Left forelimb (tissue), 1 donor: ENCODE results near the gene SIVA1.

Experiments used
- DNase-seq: peaks from one replicate; pipeline ENCODE4 v3.0.0-alpha.2; 2018; ENCODE audit warnings: low spot score

SIVA1 gene, protein sequence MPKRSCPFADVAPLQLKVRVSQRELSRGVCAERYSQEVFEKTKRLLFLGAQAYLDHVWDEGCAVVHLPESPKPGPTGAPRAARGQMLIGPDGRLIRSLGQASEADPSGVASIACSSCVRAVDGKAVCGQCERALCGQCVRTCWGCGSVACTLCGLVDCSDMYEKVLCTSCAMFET

DNA sequence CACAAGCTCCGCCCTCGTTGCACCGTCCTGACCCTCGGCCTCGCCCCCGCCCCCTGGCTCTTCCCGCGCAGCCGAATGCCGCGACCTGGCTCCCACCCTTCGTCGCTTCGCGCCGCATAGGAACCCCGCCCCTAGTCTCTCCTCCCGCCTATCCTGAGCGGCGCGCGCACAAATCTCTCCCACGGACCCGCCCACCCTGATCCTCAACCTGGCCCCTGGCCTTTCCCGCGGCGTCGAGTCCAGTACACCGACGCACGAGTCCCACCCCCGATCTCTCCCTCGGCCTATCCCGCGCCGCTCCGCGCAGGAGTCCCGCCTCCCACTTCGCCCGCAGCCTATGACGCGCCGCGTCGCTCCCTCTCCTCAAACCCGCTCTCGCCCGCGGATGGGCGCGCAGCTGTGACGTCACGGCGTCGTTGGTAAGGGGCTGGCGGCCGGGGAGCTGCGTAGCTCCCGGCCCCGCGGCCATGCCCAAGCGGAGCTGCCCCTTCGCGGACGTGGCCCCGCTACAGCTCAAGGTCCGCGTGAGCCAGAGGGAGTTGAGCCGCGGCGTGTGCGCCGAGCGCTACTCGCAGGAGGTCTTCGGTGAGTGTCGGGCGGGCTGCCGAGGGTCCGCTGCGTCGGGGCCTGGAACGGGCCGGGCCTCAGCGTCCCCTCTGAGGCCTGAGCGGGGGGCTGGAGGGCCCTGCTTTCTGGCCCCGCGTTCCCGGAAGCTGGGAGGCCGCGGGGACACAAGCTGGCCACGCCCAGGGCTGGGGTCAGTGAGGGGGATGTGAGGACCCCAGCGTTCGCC, at the start of gene SIVA1:
Gene SIVA1, plus strand, starts transcription at position 413 of the 793 bp plus-strand sequence. Its CDS starts 55 bp downstream, at position 468.
- peak; percentile 100 for DNase-seq

GRCh38 chr14:104703269-104703668, 49.7 kb upstream of the SIVA1 start:
- DNase-seq: no peak

GRCh38 chr14:104704252-104704651, 48.7 kb upstream of the SIVA1 start:
- DNase-seq: no peak

- DNase-seq: no peak
These were observed 47.5 kb upstream of the SIVA1 start for GRCh38 chr14:104705340-104706047.

DNA sequence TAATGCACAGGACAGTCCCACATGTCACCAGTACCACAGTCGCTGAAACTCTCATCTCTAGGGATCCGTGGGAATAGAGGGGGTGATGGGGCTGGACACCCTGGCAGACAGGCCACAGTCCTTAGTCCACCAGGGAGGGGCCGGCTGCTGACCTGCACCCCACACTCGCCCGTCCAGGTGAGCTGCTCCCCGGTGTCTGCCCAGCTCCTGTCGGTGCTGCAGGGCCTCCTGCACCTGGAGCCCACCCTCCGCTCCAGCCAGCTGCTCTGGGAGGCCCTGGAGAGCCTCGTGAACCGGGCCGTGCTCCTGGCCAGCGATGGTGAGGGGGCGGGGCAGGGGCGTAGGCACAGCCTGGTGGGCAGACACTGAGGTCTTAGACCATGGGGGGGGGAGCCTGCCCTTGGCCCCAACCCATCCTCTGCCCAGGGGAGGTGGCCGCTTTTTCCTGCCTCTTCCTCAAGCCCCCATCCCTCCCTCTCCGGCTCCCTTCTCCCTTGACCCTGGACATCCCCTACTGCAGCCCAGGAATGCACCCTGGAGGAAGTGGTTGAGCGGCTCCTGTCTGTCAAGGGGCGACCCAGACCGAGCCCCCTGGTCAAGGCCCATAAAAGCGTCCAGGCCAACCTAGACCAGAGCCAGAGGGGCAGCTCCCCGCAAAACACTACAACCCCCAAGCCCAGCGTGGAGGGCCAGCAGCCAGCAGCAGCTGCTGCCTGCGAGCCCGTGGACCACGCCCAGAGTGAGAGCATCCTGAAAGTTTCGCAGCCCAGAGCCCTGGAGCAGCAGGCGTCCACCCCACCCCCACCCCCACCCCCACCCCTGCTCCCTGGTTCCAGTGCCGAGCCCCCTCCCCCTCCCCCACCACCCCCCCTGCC, 46.0 kb upstream of the SIVA1 start:
- DNase-seq: no peak

GRCh38 chr14:104707608-104708595, 45.0 kb upstream of the SIVA1 start:
- DNase-seq: no peak

- peak; percentile 87 for DNase-seq
These were observed 44.2 kb upstream of the SIVA1 start for GRCh38 chr14:104708606-104709268.

DNA sequence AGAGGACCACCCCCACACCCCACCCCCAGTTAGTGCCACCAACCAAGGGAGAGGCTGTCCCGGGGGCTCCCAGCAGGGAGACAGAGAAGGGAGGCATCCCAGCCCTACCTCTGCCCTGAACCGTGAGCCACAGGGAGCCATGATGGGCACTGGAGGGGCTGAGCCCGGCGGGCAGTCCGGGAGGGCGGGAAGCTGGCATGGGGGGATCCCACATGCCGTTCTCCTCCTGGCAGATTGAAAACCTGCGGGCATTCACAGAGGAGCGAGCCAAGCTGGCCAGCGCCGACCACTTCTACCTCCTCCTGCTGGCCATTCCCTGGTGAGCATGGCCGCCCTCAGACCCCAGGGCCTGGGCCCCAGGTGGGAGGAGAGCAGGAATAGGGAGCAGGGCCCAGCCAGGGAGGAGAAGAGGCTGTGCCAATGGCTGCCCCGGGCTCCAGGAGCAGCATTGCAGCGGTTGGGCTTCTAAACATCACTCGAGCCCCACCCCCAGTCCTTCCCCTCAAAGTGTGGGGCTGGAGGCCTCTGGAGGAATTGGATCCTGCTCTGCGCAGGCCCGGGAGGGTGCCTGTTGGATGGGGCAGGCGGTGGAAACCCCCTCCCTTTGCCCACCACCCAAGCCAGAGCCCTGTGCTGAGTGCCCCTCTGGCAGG, 43.4 kb upstream of the SIVA1 start:
- DNase-seq: no peak

DNA sequence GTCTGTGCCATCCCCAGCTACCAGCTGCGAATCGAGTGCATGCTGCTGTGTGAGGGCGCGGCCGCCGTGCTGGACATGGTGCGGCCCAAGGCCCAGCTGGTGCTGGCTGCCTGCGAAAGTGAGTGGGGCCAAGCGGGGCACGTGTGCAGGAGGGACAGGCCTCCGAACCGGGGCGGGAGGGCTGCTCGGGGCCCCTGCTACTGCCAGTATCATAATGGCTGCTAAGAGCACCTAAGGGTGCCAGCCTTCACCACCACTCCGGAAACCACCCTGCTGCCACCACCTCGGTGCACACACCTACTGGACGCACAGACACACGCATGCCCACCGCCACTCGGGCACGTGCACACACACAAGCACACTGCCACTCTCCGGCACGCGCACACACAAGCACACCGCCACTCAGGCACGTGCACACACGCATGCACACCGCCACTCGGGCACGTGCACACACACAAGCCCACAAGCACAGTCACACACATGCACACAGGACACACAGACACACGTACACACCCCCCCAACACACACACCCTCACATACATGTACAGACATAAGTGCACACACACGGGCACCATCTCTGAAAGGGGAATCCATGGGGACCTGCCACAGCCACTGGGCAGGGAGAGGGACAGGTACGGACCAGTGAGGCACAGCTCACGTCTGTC, 42.7 kb upstream of the SIVA1 start:
- no peak for DNase-seq

- no peak for DNase-seq
These were observed 39.8 kb upstream of the SIVA1 start for GRCh38 chr14:104712881-104713734.

DNA sequence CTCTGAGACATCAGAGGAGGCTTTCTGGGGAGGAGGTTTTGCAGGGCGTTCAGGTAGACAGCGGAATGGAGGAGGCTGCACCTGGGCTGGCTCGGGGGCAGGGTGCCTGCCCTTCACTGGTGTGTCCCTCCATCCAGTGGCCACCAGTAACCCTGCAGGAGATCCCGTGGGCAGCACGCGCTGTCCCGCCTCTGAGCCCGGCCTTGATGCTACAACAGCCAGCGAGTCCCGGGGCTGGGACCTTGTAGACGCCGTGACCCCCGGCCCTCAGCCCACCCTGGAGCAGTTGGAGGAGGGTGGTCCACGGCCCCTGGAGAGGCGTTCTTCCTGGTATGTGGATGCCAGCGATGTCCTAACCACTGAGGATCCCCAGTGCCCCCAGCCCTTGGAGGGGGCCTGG, 38.9 kb upstream of the SIVA1 start:
- no peak for DNase-seq

GRCh38 chr14:104714681-104715080, 38.3 kb upstream of the SIVA1 start:
- no peak for DNase-seq

DNA sequence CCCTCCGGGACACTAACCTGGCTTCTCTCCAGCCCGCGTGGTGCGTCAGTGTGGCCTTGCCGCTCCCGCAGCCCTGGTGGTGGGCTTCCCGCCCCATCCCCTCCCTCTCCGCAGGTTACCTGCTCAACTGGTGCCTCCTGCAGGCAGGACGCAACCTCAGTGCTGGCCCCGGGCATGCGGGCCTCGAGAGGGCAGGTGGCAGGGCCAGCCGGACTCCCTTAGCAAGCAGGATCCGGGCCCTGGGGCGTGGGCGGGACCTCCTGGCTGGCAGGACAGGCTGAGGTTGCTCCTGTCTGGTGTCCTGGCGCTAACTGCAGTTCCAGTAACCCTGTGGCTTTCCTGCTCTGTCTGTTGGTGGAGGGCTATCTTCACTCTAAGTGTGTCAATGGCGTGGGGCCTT, 37.5 kb upstream of the SIVA1 start:
- no peak for DNase-seq

DNA sequence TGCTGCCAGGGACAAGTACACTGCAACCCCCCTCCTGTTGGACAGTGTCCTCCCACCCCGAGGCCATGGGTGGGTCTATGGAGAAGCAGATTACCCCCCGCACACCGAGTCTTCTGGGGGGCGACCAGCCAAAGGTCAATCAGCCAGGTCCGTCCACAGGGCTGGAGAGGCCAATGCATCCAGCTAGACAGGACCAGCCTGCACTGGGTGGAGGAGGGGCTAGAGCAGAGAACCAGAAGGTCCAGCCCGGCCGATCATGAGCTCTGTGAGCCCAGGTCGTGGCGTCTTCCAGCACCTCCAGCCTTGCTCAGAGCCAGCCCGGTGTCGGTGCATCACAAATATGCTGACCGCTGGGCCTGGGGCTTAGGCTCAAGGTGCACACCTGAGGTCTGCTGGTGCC, 37.1 kb upstream of the SIVA1 start:
- DNase-seq: no peak

DNA sequence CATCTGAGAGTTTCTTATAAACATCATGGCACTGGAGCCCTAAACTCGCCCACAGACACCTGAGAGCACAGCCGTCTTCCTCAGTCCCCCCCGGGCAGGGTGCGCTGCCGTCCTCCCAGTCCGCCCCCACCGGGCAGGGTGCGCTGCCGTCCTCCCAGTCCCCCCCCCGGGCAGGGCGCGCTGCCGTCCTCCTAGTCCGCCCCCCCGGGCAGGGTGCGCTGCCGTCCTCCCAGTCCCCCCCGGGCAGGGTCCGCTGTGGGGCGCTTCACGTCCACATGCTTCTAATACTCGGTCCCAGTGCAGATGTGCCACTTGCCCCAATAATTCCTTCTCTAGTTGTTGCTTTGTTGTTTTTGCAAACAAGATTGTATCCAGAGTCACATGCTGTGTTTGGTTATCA, 35.8 kb upstream of the SIVA1 start:
- no peak for DNase-seq

DNA sequence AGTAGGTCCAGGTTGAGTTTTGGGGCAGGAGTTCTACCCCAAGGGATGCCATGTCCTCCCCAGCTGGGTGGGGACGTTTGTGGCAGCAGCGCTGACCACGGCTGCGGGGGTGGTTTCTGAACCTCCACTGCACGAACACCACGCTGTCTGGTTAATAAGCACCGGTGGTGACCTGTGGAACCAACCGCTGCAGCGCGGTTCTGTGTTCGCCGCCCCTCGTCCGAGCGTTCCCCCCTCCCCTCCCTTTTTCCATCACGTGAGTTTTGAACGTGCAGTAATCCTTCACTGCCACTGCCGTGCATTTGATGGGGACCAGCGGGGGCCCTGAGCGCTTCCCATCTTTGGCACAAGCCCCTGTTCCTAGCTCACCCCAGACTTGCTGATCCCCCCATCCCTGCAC, 35.3 kb upstream of the SIVA1 start:
- no peak for DNase-seq

DNA sequence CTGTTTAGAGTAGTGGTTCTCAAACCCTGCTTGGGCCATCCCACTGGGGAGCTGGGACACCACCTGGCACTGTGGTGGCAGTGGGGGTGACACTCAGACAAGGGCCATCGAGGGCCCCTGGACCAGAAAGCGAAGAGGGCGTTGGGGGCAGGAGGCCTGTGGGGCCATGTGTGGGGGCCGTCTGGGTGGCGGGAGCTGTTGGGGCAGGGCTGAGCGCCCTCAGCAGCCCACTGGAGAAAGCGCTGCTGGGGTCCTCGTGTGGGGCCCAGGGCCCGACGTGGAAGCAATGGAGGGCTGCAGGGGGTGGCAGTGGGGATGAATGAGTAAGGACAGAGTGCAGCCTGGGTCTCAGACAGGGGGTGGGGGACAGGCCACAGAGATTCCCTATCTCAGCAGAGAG, 34.8 kb upstream of the SIVA1 start:
- no peak for DNase-seq

DNA sequence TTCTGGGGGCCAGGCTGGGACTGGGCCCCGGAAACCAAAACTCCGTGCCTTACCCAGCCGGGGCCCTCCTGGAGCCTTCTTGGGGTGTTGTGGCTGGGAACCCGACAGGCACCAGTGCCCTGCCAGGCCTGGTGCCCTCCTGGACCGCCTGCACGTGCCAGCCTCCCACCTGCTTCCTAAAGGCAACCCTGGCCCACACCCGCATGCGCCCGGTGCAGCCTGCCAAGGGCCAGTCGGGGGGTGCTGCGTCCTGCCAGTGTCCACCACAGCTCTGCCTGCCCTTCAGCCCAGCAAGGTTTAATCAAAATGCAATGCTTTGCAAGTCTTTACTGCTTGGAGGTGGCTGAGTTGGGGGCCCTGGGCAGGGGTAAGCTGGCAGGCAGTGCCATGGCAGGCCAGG, 34.1 kb upstream of the SIVA1 start:
- no peak for DNase-seq
